Activated CD4-positive, alpha-beta memory T cell treated with anti-CD3 and anti-CD28 coated beads for 36 hours (primary cell): ENCODE data around the gene SYNGR2. TPM values are rescaled to one million over a fixed set of nuclear protein-coding genes. Genes with fewer than 3 reads are reported as not detected.

Experiments
- CTCF ChIA-PET: fragments of 350-600 bp; sonication (Branson Sonifier 250); formaldehyde crosslinking; loops from one replicate; lab custom pipeline; 2021; ENCODE audit warnings: antibody characterized with exemption, inconsistent platforms; lab: Charles Lee
- POLR2A ChIA-PET: fragments of 350-600 bp; sonication (Branson Sonifier 250); formaldehyde crosslinking; loops from one replicate; lab custom pipeline; 2021; ENCODE audit warnings: antibody characterized with exemption; lab: Charles Lee
- DNase-seq: peaks from one replicate; pipeline ENCODE4 v3.0.0-alpha.2; 2020
- H3K27ac Mint-ChIP-seq: one replicate; pipeline ENCODE4 v1.8.0; 2021; ENCODE audit warnings: mixed read lengths
- H3K27me3 Mint-ChIP-seq: one replicate; pipeline ENCODE4 v1.8.0; 2021; ENCODE audit warnings: mixed read lengths
- H3K36me3 Mint-ChIP-seq: one replicate; pipeline ENCODE4 v1.8.0; 2021; ENCODE audit warnings: mixed read lengths
- H3K4me1 Mint-ChIP-seq: one replicate; pipeline ENCODE4 v1.8.0; 2021; ENCODE audit warnings: low read depth, mixed read lengths
- H3K4me3 Mint-ChIP-seq: one replicate; pipeline ENCODE4 v1.8.0; 2021; ENCODE audit warnings: mild to moderate bottlenecking, mixed read lengths
- H3K9me3 Mint-ChIP-seq: one replicate; pipeline ENCODE4 v1.8.0; 2021; ENCODE audit warnings: mixed read lengths
- intact Hi-C: fragments of 100-400 bp; cut with micrococcal nuclease; formaldehyde crosslinking; loops from one replicate; pipeline ENCODE4 v1.15.1; 2023
- total RNA-seq, 2 experiments: library from RNA; stranded (reverse); gene quantifications; one replicate each; pipeline ENCODE4 v1.2.3, GENCODE V29; 2021

The SYNGR2 gene
- total RNA-seq, 2 experiments from 2014 or later = 79.2 to 87.7 TPM

- CTCF ChIA-PET = no interaction called here
- intact Hi-C loops = loop anchor here (1.0 kb wide), 1 partner anchor 27 kb away; the partner anchor contains the start of genes AFMID and TK1
Measured at GRCh38 chr17:78214706-78215061, 46.3 kb downstream of the SYNGR2 start.

GRCh38 chr17:78219396-78220150, 51.2 kb downstream of the SYNGR2 start:
- Mint-ChIP-seq H3K36me3 (peaks cover 44% of the 10 kb centered on the region), H3K4me3 (no peak overlapping the region), H3K27ac (no peak overlapping the region), H3K4me1 (peaks cover 7% of the 10 kb centered on the region), H3K27me3 (no peaks in the 10 kb centered on the region), H3K9me3 (no peaks in the 10 kb centered on the region)
- ChIA-PET POLR2A (no interaction called here), CTCF (no interaction called here)
- no peak for DNase-seq
- intact Hi-C loops = no loop called here

More at GRCh38 chr17:78214706-78215061, 46.3 kb downstream of the SYNGR2 start:
- DNase-seq = no peak
- Mint-ChIP-seq H3K27me3 (no peaks in the 10 kb centered on the region), H3K27ac (peak overlapping the region; percentile 78), H3K9me3 (no peaks in the 10 kb centered on the region), H3K4me1 (peaks cover 12% of the 10 kb centered on the region), H3K4me3 (peak overlapping the region; percentile 96), H3K36me3 (peaks cover 23% of the 10 kb centered on the region)
- POLR2A ChIA-PET = interaction anchor here (1.6 kb wide), 1 partner anchor 10 kb away, joined by 3 read pairs; no protein-coding TSS in a partner anchor

Other genes with a start within 250 kb of the SYNGR2 start
- 10 to 100 TPM; 10.9 to 15.6 TPM for gene TNRC6C, start 209.9 kb upstream of the SYNGR2 start, total RNA-seq
- 100 to 1,000 TPM; 157 to 162 TPM for gene TMC6, start 39.8 kb upstream of the SYNGR2 start, total RNA-seq
- gene TMC8, start 37.8 kb upstream of the SYNGR2 start, total RNA-seq = 100 to 1,000 TPM; 134 to 140 TPM
- not detected for gene C17orf99, start 22.2 kb upstream of the SYNGR2 start, total RNA-seq
- 100 to 1,000 TPM; 188 to 193 TPM for gene TK1, start 18.5 kb downstream of the SYNGR2 start, total RNA-seq
- 10 to 100 TPM; 16.8 to 19.0 TPM for gene AFMID, start 18.8 kb downstream of the SYNGR2 start, total RNA-seq
- gene BIRC5, start 45.7 kb downstream of the SYNGR2 start, total RNA-seq = 10 to 100 TPM; 87.4 to 95.4 TPM
- not detected for gene TMEM235, start 63.0 kb downstream of the SYNGR2 start, total RNA-seq
- 100 to 1,000 TPM; 162 to 167 TPM for gene SOCS3, start 191.5 kb downstream of the SYNGR2 start, total RNA-seq
- gene PGS1, start 210.1 kb downstream of the SYNGR2 start, total RNA-seq = 10 to 100 TPM; 75.8 to 78.1 TPM